Measurements from ENCODE around the gene C12orf60. TPM values are rescaled to one million over a fixed set of nuclear protein-coding genes. Genes with fewer than 3 reads are reported as not detected.
A peak's percentile ranks its signal among the peaks of the same experiment; 100 is the strongest.

Gene C12orf60
- total RNA-seq, 1 experiment from 2014 or later, result 0.54 TPM

- H3K36me3 ChIP-seq (ENCODE audit: control insufficient read depth, insufficient read depth, low read length), result no peaks in the 10 kb centered on the region
- H3K9me3 ChIP-seq (ENCODE audit: control insufficient read depth, insufficient read depth, low read depth, low read length), result no peaks in the 10 kb centered on the region
- intact Hi-C loops (cut with micrococcal nuclease; ENCODE audit: unreplicated experiment) (loop anchor here (2.0 kb wide), 1 partner anchor 184 kb away; no protein-coding TSS in a partner anchor), in situ Hi-C loops (cut with HindIII; ENCODE audit: low pct_unique_long_range_greater_than_20kb, low sequenced_read_pairs) (no loop called here)
- H3K4me1 ChIP-seq (ENCODE audit: control insufficient read depth, insufficient read depth, low read length), result no peaks in the 10 kb centered on the region
- H3K27ac ChIP-seq (ENCODE audit: low read length), result no peak overlapping the region
- no peaks in the 10 kb centered on the region for H3K27me3 ChIP-seq (ENCODE audit: control insufficient read depth, insufficient read depth, low read length)
- CTCF ChIA-PET, result interaction anchor here (1.5 kb wide), 1 partner anchor 185 kb away, joined by 7 read pairs; no protein-coding TSS in a partner anchor
- TF ChIP-seq REST (IDR thresholded peaks at IDR 0.05; ENCODE audit: insufficient read depth in 1 of 2, low read depth in 2 of 2, low read length in 1 of 2) (no peak), SIN3A (IDR thresholded peaks at IDR 0.05; ENCODE audit: borderline replicate concordance, insufficient read depth, low read depth, low read length) (no peak)
- TF ChIP-seq, protein P1, sequence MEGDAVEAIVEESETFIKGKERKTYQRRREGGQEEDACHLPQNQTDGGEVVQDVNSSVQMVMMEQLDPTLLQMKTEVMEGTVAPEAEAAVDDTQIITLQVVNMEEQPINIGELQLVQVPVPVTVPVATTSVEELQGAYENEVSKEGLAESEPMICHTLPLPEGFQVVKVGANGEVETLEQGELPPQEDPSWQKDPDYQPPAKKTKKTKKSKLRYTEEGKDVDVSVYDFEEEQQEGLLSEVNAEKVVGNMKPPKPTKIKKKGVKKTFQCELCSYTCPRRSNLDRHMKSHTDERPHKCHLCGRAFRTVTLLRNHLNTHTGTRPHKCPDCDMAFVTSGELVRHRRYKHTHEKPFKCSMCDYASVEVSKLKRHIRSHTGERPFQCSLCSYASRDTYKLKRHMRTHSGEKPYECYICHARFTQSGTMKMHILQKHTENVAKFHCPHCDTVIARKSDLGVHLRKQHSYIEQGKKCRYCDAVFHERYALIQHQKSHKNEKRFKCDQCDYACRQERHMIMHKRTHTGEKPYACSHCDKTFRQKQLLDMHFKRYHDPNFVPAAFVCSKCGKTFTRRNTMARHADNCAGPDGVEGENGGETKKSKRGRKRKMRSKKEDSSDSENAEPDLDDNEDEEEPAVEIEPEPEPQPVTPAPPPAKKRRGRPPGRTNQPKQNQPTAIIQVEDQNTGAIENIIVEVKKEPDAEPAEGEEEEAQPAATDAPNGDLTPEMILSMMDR (IDR thresholded peaks at IDR 0.05), result peak; percentile 74
- DNase-seq (ENCODE audit: low read depth, low spot score) (no peak), ATAC-seq (peak; percentile 76; the same call in 1 of the 2 replicates)
- no peak overlapping the region for H3K4me3 ChIP-seq (ENCODE audit: low read depth in 2 of 2, low read length in 2 of 2)
- POLR2A ChIA-PET, result no interaction called here
- no TSS peak for BruUV-seq (replicated peaks)
These were observed 7.5 kb downstream of the C12orf60 start for GRCh38 chr12:14810953-14811483.

DNA sequence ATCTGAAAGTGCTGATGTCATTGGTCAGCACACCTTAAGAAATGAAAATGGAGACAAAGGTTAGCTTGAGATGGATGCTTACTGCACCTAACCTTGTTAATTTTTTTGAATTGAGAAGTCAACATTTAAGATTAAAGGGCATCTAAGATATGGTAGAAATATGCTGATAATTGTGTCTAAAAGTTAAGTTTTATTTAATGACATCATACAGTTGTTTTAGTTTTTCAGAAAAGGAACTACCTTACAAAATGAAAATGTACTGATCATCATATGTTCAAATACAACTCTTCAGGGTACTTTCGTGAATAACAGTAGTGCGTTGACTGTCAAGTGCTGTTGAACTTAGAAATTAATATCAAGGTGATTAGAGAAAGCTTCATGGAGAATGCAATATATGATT is 8.0 kb downstream of the C12orf60 start:
- no peak for TF ChIP-seq SIN3A (IDR thresholded peaks at IDR 0.05; ENCODE audit: borderline replicate concordance, insufficient read depth, low read depth, low read length)
- no peak for TF ChIP-seq REST (IDR thresholded peaks at IDR 0.05; ENCODE audit: insufficient read depth in 1 of 2, low read depth in 2 of 2, low read length in 1 of 2)
- no peak for TF ChIP-seq POLR2AphosphoS5 (IDR thresholded peaks at IDR 0.05; ENCODE audit: low read depth, low read length)
- TF ChIP-seq, protein P1 (IDR thresholded peaks at IDR 0.05), result peak; percentile 38
- no peak for TF ChIP-seq TCF7L2 (IDR thresholded peaks at IDR 0.05; ENCODE audit: low read depth, low read length)
- Histone ChIP-seq H3K4me3 (ENCODE audit: low read depth in 2 of 2, low read length in 2 of 2) (no peak overlapping the region), H3K9me3 (ENCODE audit: control insufficient read depth, insufficient read depth, low read depth, low read length) (no peaks in the 10 kb centered on the region), H3K27me3 (ENCODE audit: control insufficient read depth, insufficient read depth, low read length) (no peaks in the 10 kb centered on the region), H3K27ac (ENCODE audit: low read length) (no peak overlapping the region), H3K4me1 (ENCODE audit: control insufficient read depth, insufficient read depth, low read length) (no peaks in the 10 kb centered on the region), H3K36me3 (ENCODE audit: control insufficient read depth, insufficient read depth, low read length) (no peaks in the 10 kb centered on the region)
- ATAC-seq, result no peak
- no TSS peak for BruUV-seq (replicated peaks)
- DNase-seq (ENCODE audit: low read depth, low spot score), result no peak
- intact Hi-C loops (cut with micrococcal nuclease; ENCODE audit: unreplicated experiment), result loop anchor here (2.0 kb wide), 1 partner anchor 183 kb away; no protein-coding TSS in a partner anchor
- CTCF ChIA-PET, result interaction anchor here (1.5 kb wide), 1 partner anchor 184 kb away, joined by 7 read pairs; no protein-coding TSS in a partner anchor
- POLR2A ChIA-PET, result no interaction called here
- in situ Hi-C loops (cut with HindIII; ENCODE audit: low pct_unique_long_range_greater_than_20kb, low sequenced_read_pairs), result no loop called here

Measured in Panc1 (cell line).